Measurements from ENCODE around the gene CATSPER3.

DNA sequence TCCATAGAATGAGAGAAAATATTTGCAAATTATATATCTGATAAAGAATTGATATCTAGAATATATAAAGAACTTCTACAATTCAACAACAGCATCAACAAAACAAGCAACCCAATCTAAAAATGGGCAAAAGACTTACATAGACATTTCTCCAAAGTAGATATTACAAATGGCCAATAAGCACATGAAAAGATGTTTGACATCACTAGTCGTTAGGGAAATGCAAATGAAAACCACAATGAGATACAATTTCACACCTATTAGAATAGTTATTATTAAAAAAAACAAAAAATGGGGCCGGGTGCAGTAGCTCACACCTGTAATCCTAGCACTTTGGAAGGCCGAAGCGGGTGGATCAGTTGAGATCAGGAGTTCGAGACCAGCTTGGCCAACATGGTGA lies 24.4 kb downstream of the CATSPER3 start:
- TF ChIP-seq, protein P1, sequence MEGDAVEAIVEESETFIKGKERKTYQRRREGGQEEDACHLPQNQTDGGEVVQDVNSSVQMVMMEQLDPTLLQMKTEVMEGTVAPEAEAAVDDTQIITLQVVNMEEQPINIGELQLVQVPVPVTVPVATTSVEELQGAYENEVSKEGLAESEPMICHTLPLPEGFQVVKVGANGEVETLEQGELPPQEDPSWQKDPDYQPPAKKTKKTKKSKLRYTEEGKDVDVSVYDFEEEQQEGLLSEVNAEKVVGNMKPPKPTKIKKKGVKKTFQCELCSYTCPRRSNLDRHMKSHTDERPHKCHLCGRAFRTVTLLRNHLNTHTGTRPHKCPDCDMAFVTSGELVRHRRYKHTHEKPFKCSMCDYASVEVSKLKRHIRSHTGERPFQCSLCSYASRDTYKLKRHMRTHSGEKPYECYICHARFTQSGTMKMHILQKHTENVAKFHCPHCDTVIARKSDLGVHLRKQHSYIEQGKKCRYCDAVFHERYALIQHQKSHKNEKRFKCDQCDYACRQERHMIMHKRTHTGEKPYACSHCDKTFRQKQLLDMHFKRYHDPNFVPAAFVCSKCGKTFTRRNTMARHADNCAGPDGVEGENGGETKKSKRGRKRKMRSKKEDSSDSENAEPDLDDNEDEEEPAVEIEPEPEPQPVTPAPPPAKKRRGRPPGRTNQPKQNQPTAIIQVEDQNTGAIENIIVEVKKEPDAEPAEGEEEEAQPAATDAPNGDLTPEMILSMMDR (conservative IDR thresholded peaks at IDR 0.05 in 1 of 2, IDR thresholded peaks at IDR 0.05 in 1 of 2; ENCODE audit: low read depth in 1 of 2, low read length in 2 of 2), result no peak
- no peak for TF ChIP-seq EZH2 (IDR thresholded peaks at IDR 0.05; ENCODE audit: low read length, missing control alignments)

Data from fibroblast of lung (primary cell).